HCT116 (cell line): Measurements from ENCODE around the gene PROS1. TPM values are rescaled to one million over a fixed set of nuclear protein-coding genes. Genes with fewer than 3 reads are reported as not detected.

ENCODE experiments used
- ATAC-seq: fragments of 200-7000 bp; cut with Tn5 transposase; 2 replicates; pipeline ENCODE4 v1.9.1; 2020; ENCODE audit warnings: mild to moderate bottlenecking, moderate library complexity
- BruUV-seq: library from RNA; stranded (reverse); fragments of 400-500 nt; replicated peaks from 2 replicates; lab custom pipeline; 2021; lab: Mats Ljungman, UMichigan
- CTCF ChIA-PET: fragments of 300-600 bp; sonication (Branson Sonifier 250); formaldehyde crosslinking; loops from one replicate; lab custom pipeline; 2021; ENCODE audit warnings: antibody characterized with exemption; lab: Charles Lee
- POLR2A ChIA-PET: fragments of 300-600, 350-600 bp; sonication (Branson Sonifier 250); formaldehyde crosslinking; loops from one replicate; lab custom pipeline; 2021; ENCODE audit warnings: antibody characterized with exemption; lab: Charles Lee
- RAD21 ChIA-PET, 2 experiments: fragments of 300-600 bp; sonication (Branson Sonifier 250); formaldehyde crosslinking; loops; one replicate each; lab custom pipeline; 2023; ENCODE audit warnings: low total read pairs in 2 of 2; ENCODE audit not compliant: uncharacterized antibody in 2 of 2, unreplicated experiment in 2 of 2, low non-redundant PET in 1 of 2; lab: Charles Lee
- DNase-seq: peaks from one replicate; pipeline ENCODE4 v3.0.0-alpha.2; 2010; ENCODE audit warnings: low read depth, low spot score
- H2AFZ ChIP-seq: fragments of 200-600 bp; shearing (Covaris generic), sonication (generic); 2 replicates; pipeline ENCODE4 v1.6.1; 2017; ENCODE audit warnings: low read depth, mixed run types, mixed read lengths, antibody characterized with exemption, low read length; ENCODE audit not compliant: poor library complexity, severe bottlenecking
- H3K27ac ChIP-seq: 2 replicates; pipeline ENCODE4 v1.5.1; 2012; ENCODE audit warnings: low read depth, low read length
- H3K27me3 ChIP-seq: fragments of 200-600 bp; sonication (generic); 2 replicates; pipeline ENCODE4 v1.6.1; 2016; ENCODE audit warnings: mixed run types, low read length, mixed read lengths; ENCODE audit not compliant: insufficient read depth
- H3K36me3 ChIP-seq, 2 experiments: fragments of 200-500 bp in 1 of 2; fragments of 200-600 bp in 1 of 2; sonication (Bioruptor generic) in 1 of 2; sonication (generic) in 1 of 2; 2 replicates each; pipeline versions ENCODE4 v1.5.1 to v1.6.1; 2014 to 2016; ENCODE audit warnings: low read length in 2 of 2, inconsistent platforms in 1 of 2, mixed read lengths in 1 of 2, mixed run types in 1 of 2; ENCODE audit not compliant: insufficient read depth in 2 of 2, control insufficient read depth in 1 of 2
- H3K4me1 ChIP-seq, 2 experiments: fragments of 200-600 bp in 1 of 2; sonication (generic) in 1 of 2; 2 replicates each; pipeline versions ENCODE4 v1.5.1 to v1.6.1; 2012 to 2017; ENCODE audit warnings: low read length in 2 of 2, inconsistent platforms in 1 of 2, mild to moderate bottlenecking in 1 of 2, mixed read lengths in 1 of 2, mixed run types in 1 of 2, moderate library complexity in 1 of 2; ENCODE audit not compliant: insufficient read depth in 2 of 2, control insufficient read depth in 1 of 2
- H3K4me2 ChIP-seq: fragments of 200-600 bp; sonication (generic); 2 replicates; pipeline ENCODE4 v1.6.1; 2017; ENCODE audit warnings: mixed run types, low read length, mixed read lengths
- H3K4me3 ChIP-seq, 2 experiments: fragments of 200-600 bp in 1 of 2; sonication (generic) in 1 of 2; replicated peaks in 1 of 2; 2 replicates each; pipeline ENCODE4 v1.5.1; 2011 to 2016; ENCODE audit warnings: low read length in 2 of 2, control low read depth in 1 of 2, low read depth in 1 of 2, mild to moderate bottlenecking in 1 of 2, mixed read lengths in 1 of 2, mixed run types in 1 of 2
- H3K79me2 ChIP-seq: fragments of 200-600 bp; sonication (generic); 2 replicates; pipeline ENCODE4 v1.6.1; 2017; ENCODE audit warnings: mild to moderate bottlenecking, mixed run types, low read length, moderate library complexity, mixed read lengths; ENCODE audit not compliant: insufficient read depth
- H3K9ac ChIP-seq: fragments of 200-600 bp; sonication (generic); 2 replicates; pipeline ENCODE4 v1.6.1; 2016; ENCODE audit warnings: low read length, mixed read lengths
- H3K9me2 ChIP-seq: fragments of 200-600 bp; sonication (generic), shearing (Covaris generic); 2 replicates; pipeline ENCODE4 v1.6.1; 2017; ENCODE audit warnings: mixed run types, mild to moderate bottlenecking, moderate library complexity; ENCODE audit not compliant: insufficient read depth
- H3K9me3 ChIP-seq, 2 experiments: fragments of 200-500 bp in 1 of 2; fragments of 200-600 bp in 1 of 2; sonication (Bioruptor generic) in 1 of 2; sonication (generic) in 1 of 2; 2 replicates each; pipeline ENCODE4 v1.6.1; 2014 to 2017; ENCODE audit warnings: low read length in 2 of 2, mixed read lengths in 2 of 2, inconsistent platforms in 1 of 2, low read depth in 1 of 2, mild to moderate bottlenecking in 1 of 2, mixed run types in 1 of 2, moderate library complexity in 1 of 2; ENCODE audit not compliant: control insufficient read depth in 1 of 2, insufficient read depth in 1 of 2
- H4K20me1 ChIP-seq: fragments of 200-600 bp; sonication (generic), shearing (Covaris generic); 2 replicates; pipeline ENCODE4 v1.6.1; 2017; ENCODE audit warnings: mixed run types, mild to moderate bottlenecking, moderate library complexity; ENCODE audit not compliant: insufficient read depth
- ATF3 ChIP-seq: IDR thresholded peaks from 2 replicates; pipeline ENCODE4 v1.6.1; 2012
- CBX3 ChIP-seq: IDR thresholded peaks from 2 replicates; pipeline ENCODE4 v1.6.1; 2012; ENCODE audit warnings: low read depth
- ELF1 ChIP-seq: IDR thresholded peaks from 2 replicates; pipeline ENCODE4 v1.6.1; 2012; ENCODE audit warnings: low read depth, borderline replicate concordance
- EZH2 ChIP-seq: fragments of 200-600 bp; sonication (generic); IDR thresholded peaks from 2 replicates; pipeline ENCODE4 v1.6.1; 2017; ENCODE audit warnings: antibody characterized with exemption, mixed run types
- EZH2phosphoT487 ChIP-seq: fragments of 200-600 bp; IDR thresholded peaks from 2 replicates; pipeline ENCODE4 v1.6.1; 2018; ENCODE audit warnings: antibody characterized with exemption, borderline replicate concordance
- FOSL1 ChIP-seq: IDR thresholded peaks from 2 replicates; pipeline ENCODE4 v1.6.1; 2012; ENCODE audit warnings: low read depth
- MAX ChIP-seq: IDR thresholded peaks from 2 replicates; pipeline ENCODE4 v1.6.1; 2012
- POLR2A ChIP-seq: IDR thresholded peaks from 2 replicates; pipeline ENCODE4 v1.7.0; 2011; ENCODE audit warnings: borderline replicate concordance; ENCODE audit not compliant: insufficient read depth, insufficient read length; ENCODE audit errors: extremely low read depth
- POLR2AphosphoS5 ChIP-seq: IDR thresholded peaks from 2 replicates; pipeline ENCODE4 v1.6.1; 2011; ENCODE audit warnings: mild to moderate bottlenecking, low read depth, low read length, moderate library complexity
- RAD21 ChIP-seq: IDR thresholded peaks from 2 replicates; pipeline ENCODE4 v1.6.1; 2012; ENCODE audit warnings: low read depth, mild to moderate bottlenecking
- SIN3A ChIP-seq: IDR thresholded peaks from 2 replicates; pipeline ENCODE4 v1.6.1; 2012; ENCODE audit warnings: low read depth
- SP1 ChIP-seq: IDR thresholded peaks from 2 replicates; pipeline ENCODE4 v1.6.1; 2012; ENCODE audit warnings: low read depth
- SRF ChIP-seq: IDR thresholded peaks from 2 replicates; pipeline ENCODE4 v1.6.1; 2012; ENCODE audit warnings: low read depth
- TCF7L2 ChIP-seq: IDR thresholded peaks from 2 replicates; pipeline ENCODE4 v1.7.0; 2011; ENCODE audit warnings: borderline replicate concordance, inconsistent platforms; ENCODE audit not compliant: insufficient read depth, insufficient read length; ENCODE audit errors: extremely low read depth
- ZBTB33 ChIP-seq: IDR thresholded peaks from 2 replicates; pipeline ENCODE4 v1.6.1; 2011; ENCODE audit warnings: mild to moderate bottlenecking, low read length, moderate library complexity; ENCODE audit not compliant: insufficient replicate concordance; ENCODE audit errors: extremely low read depth
- ZFX ChIP-seq: fragments of 450-650 bp; IDR thresholded peaks from 2 replicates; pipeline ENCODE4 v1.6.1; 2017
- ZNF274 ChIP-seq: fragments of 200-500 bp; sonication (Bioruptor generic); IDR thresholded peaks from 2 replicates; pipeline ENCODE4 v1.6.1; 2014; ENCODE audit warnings: mild to moderate bottlenecking, low read depth, low read length, inconsistent platforms
- intact Hi-C: fragments of 100-400 bp; cut with micrococcal nuclease; formaldehyde crosslinking; loops from 2 replicates; pipeline ENCODE4 v1.10.0; 2022
- total RNA-seq: library from RNA; stranded (reverse); gene quantifications from one replicate; pipeline ENCODE4 v1.2.1, GENCODE V29; 2021; ENCODE audit not compliant: unreplicated experiment
- TF ChIP-seq, protein P1 (sequence below), 3 experiments: fragments of 200-600 bp in 1 of 3; sonication (generic) in 1 of 3; IDR thresholded peaks in 2 of 3; conservative IDR thresholded peaks in 1 of 3; 2 replicates each; pipeline ENCODE4 v1.5.1; 2012 to 2017; ENCODE audit warnings: low read depth in 2 of 3, low read length in 2 of 3, antibody characterized with exemption in 1 of 3, borderline replicate concordance in 1 of 3, control low read depth in 1 of 3, mild to moderate bottlenecking in 1 of 3, mixed read lengths in 1 of 3, mixed run types in 1 of 3, moderate library complexity in 1 of 3; ENCODE audit not compliant: insufficient read depth in 1 of 3

PROS1 gene
- total RNA-seq, 1 experiment from 2014 or later: 9.6 TPM

DNA sequence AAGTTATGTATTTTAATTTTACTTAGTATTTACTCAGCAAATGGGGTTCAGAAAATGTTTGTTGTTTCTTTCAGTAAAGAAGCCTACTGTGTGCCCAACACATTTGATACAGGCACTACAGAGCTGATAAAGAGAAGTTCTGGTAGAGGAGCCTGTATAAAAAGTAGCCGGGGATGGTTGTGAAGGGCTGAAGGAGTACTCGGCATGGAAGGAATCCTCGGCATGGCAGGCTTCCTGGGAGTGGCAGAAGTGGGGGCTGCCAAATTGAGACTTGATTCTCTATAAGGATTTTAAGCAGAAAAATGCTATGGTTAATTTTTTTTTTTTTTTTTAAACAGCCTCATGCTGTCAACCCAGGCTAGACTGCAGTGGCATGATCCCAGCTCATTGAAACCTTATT lies 15.5 kb upstream of the PROS1 start:
- ChIA-PET POLR2A (no interaction called here), RAD21 (no interaction called here)
- H3K79me2 ChIP-seq: peaks cover 14% of the 10 kb centered on the region; the same call in 1 of the 2 replicates

GRCh38 chr3:93988764-93989163 lies 15.1 kb upstream of the PROS1 start:
- RAD21 ChIA-PET: no interaction called here

More for the DNA sequence above, 15.5 kb upstream of the PROS1 start:
- CTCF ChIA-PET: interaction anchor here (1.5 kb wide), 1 partner anchor 80 kb away, joined by 5 read pairs; no protein-coding TSS in a partner anchor
- no peak for ATAC-seq
- DNase-seq: no peak
- Histone ChIP-seq H3K9ac (no peak overlapping the region), H3K9me2 (no peaks in the 10 kb centered on the region), H3K27ac (no peak overlapping the region), H3K4me3 (no peak overlapping the region), H4K20me1 (no peaks in the 10 kb centered on the region), H2AFZ (no peak overlapping the region), H3K4me2 (no peak overlapping the region), H3K9me3 (no peaks in the 10 kb centered on the region), H3K36me3 (no peaks in the 10 kb centered on the region), H3K27me3 (no peaks in the 10 kb centered on the region), H3K4me1 (no peaks in the 10 kb centered on the region)
- intact Hi-C loops: no loop called here
- no TSS peak for BruUV-seq
- no peak for TF ChIP-seq ATF3

More at GRCh38 chr3:93988764-93989163, 15.1 kb upstream of the PROS1 start:
- intact Hi-C loops: no loop called here
- H3K4me2 ChIP-seq: no peak overlapping the region
- no peak overlapping the region for H3K27ac ChIP-seq
- peaks cover 9% of the 10 kb centered on the region; the same call in 1 of the 2 replicates for H3K79me2 ChIP-seq
- H3K9me3 ChIP-seq: no peaks in the 10 kb centered on the region
- no peak overlapping the region for H3K4me3 ChIP-seq
- CTCF ChIA-PET: interaction anchor here (1.5 kb wide), 1 partner anchor 81 kb away, joined by 5 read pairs; no protein-coding TSS in a partner anchor
- no TSS peak for BruUV-seq
- no peak for DNase-seq
- H3K9ac ChIP-seq: no peak overlapping the region
- H3K4me1 ChIP-seq: no peaks in the 10 kb centered on the region
- H3K36me3 ChIP-seq: no peaks in the 10 kb centered on the region
- no peak overlapping the region for H2AFZ ChIP-seq
- H4K20me1 ChIP-seq: no peaks in the 10 kb centered on the region
- no peaks in the 10 kb centered on the region for H3K27me3 ChIP-seq
- POLR2A ChIA-PET: no interaction called here
- no peak for TF ChIP-seq MAX
- TF ChIP-seq RAD21: no peak
- no peak for TF ChIP-seq ELF1
- no peak for TF ChIP-seq ZBTB33
- TF ChIP-seq, protein P1, sequence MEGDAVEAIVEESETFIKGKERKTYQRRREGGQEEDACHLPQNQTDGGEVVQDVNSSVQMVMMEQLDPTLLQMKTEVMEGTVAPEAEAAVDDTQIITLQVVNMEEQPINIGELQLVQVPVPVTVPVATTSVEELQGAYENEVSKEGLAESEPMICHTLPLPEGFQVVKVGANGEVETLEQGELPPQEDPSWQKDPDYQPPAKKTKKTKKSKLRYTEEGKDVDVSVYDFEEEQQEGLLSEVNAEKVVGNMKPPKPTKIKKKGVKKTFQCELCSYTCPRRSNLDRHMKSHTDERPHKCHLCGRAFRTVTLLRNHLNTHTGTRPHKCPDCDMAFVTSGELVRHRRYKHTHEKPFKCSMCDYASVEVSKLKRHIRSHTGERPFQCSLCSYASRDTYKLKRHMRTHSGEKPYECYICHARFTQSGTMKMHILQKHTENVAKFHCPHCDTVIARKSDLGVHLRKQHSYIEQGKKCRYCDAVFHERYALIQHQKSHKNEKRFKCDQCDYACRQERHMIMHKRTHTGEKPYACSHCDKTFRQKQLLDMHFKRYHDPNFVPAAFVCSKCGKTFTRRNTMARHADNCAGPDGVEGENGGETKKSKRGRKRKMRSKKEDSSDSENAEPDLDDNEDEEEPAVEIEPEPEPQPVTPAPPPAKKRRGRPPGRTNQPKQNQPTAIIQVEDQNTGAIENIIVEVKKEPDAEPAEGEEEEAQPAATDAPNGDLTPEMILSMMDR (IDR thresholded peaks at IDR 0.05 in 2 of 3, conservative IDR thresholded peaks at IDR 0.05 in 1 of 3; ENCODE audit: borderline replicate concordance in 1 of 3, insufficient read depth in 1 of 3, low read depth in 2 of 3, low read length in 2 of 3): no peak
- no peak for TF ChIP-seq CBX3
- TF ChIP-seq EZH2: no peak
- no peak for TF ChIP-seq ZNF274
- no peak for TF ChIP-seq FOSL1
- no peak for TF ChIP-seq SP1
- TF ChIP-seq EZH2phosphoT487: no peak
- no peak for TF ChIP-seq ZFX
- TF ChIP-seq POLR2A: no peak
- no peak for TF ChIP-seq SIN3A
- TF ChIP-seq POLR2AphosphoS5: no peak
- TF ChIP-seq SRF: no peak
- TF ChIP-seq TCF7L2: no peak
- no peak for ATAC-seq
- H3K9me2 ChIP-seq: no peaks in the 10 kb centered on the region
